ENCODE data around the gene CYP24A1. TPM values are rescaled to one million over a fixed set of nuclear protein-coding genes. Genes with fewer than 3 reads are reported as not detected.

Gene CYP24A1
- total and polyA plus RNA-seq, 8 donors, result 0.09 TPM; not detected in 7

DNA sequence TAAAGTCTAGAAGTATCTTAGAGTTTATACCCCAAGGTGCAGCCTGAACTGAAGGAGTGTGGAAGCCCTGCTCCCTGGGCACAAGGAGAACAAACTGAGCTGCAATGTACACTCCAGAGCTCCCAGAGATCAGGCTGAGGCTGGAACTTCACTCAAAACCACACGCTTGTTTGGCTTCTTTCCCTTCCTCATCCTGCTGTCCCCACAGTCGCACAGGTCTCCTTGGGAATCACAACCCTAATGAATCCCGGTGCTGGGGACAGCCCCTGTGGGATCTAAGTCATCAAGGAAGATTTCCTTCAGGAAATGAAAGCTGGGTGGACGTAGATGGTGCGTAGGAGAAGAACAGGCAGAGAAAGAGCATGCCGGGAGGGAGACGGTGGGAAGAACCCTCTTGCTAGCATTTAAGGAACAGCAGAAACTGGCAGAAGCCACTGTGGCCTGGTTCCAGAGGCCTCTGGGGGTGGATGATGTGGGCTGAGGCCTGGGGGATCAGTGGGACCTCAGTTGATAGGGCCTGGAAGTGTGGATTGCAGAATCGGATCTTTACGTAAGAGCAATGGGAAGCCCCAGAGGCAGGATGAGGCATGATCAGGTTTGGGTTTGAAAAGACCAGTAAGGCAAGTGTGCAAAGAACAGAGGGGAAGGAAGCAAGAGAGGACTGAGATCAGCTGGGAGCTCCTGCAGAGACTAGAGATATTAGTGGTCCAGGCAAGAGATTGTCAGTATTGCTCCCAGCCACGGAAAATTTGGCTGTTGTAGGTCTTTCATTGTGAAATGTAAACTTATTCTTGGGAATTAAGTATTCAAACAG lies 21.4 kb downstream of the CYP24A1 start:
- ATAC-seq, result no peak
- no peak overlapping the region for H3K4me3 ChIP-seq
- TF ChIP-seq, protein P1, sequence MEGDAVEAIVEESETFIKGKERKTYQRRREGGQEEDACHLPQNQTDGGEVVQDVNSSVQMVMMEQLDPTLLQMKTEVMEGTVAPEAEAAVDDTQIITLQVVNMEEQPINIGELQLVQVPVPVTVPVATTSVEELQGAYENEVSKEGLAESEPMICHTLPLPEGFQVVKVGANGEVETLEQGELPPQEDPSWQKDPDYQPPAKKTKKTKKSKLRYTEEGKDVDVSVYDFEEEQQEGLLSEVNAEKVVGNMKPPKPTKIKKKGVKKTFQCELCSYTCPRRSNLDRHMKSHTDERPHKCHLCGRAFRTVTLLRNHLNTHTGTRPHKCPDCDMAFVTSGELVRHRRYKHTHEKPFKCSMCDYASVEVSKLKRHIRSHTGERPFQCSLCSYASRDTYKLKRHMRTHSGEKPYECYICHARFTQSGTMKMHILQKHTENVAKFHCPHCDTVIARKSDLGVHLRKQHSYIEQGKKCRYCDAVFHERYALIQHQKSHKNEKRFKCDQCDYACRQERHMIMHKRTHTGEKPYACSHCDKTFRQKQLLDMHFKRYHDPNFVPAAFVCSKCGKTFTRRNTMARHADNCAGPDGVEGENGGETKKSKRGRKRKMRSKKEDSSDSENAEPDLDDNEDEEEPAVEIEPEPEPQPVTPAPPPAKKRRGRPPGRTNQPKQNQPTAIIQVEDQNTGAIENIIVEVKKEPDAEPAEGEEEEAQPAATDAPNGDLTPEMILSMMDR (IDR thresholded peaks at IDR 0.05), result no peak

DNA sequence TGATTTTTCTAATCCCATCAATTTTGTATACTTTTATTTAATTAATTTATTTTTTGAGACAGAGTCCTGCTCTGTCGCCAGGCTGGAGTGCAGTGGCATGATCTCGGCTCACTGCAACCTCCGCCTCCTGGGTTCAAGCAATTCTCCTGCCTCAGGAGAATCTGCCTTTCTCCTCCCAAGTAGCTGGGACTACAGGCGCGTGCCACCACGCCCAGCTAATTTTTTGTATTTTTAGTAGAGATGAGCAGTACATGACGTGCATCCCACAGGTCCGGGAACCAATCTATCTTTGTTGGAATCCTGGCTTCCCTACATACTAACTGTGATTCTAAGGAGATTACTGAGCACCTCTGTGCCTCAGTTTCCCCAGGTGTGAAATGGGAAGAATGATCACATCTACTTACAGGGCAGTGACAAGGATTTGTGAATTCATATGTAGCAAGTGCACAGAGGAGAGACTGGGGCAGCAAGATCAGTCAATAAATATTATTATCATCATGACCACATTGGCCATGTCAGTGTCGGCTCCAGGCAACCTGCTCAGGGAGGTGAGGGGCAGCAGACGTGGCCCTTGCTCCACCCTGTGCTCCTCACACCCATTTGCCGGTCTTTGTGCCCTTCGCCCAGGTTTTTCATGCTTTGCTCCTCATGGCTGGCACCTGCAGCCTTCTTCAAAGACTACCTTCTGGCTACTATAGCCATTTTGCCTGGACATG lies 22.1 kb downstream of the CYP24A1 start:
- DNase-seq (no peak), FAIRE-seq (no peak), ATAC-seq (no peak)
- Histone ChIP-seq H3K9me3 (no peaks in the 10 kb centered on the region), H3K27me3 (no peaks in the 10 kb centered on the region), H3K36me3 (no peaks in the 10 kb centered on the region), H3K4me3 (no peak overlapping the region), H3K4me1 (no peaks in the 10 kb centered on the region), H3K27ac (no peak overlapping the region)
- 80 to 91% methylated on average over 12 of the region's 12 CpGs for WGBS, 2 donors
- TF ChIP-seq, protein P1 (IDR thresholded peaks at IDR 0.05), result no peak
- intact Hi-C loops (cut with DNase I), result no loop called here

More for the DNA sequence above, 21.4 kb downstream of the CYP24A1 start:
- Histone ChIP-seq H3K9me3 (no peaks in the 10 kb centered on the region), H3K36me3 (no peaks in the 10 kb centered on the region), H3K27me3 (no peaks in the 10 kb centered on the region), H3K27ac (no peak overlapping the region), H3K4me1 (no peaks in the 10 kb centered on the region)
- WGBS, 2 donors, result 67 to 84% methylated on average over 10 of the region's 10 CpGs
- FAIRE-seq (no peak), DNase-seq (no peak)
- intact Hi-C loops (cut with DNase I), result no loop called here

DNA sequence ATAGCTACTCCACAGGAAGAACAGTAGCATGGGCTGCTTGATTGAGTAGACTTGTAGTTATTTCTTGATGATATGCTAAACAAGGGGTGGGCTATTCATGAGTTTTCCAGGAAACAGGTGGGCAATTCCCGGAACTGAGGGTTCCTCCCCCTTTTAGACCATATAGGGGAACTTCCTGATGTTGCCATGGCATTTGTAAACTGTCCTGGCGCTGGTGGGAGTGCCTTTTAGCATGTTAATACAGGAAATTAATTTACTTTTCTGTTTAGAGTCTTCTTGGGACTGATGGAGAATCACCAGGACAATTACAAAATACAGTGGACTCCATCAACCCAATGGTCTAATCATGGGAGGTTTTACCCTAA lies 22.7 kb downstream of the CYP24A1 start:
- intact Hi-C loops (cut with DNase I), result no loop called here
- 40 to 49% methylated on average over 2 of the region's 2 CpGs for WGBS, 2 donors
- TF ChIP-seq, protein P1 (IDR thresholded peaks at IDR 0.05), result no peak
- no peak overlapping the region for H3K4me3 ChIP-seq
- no peaks in the 10 kb centered on the region for H3K9me3 ChIP-seq
- H3K27me3 ChIP-seq, result no peaks in the 10 kb centered on the region
- H3K27ac ChIP-seq, result no peak overlapping the region
- FAIRE-seq, result no peak
- no peak for ATAC-seq
- H3K36me3 ChIP-seq, result no peaks in the 10 kb centered on the region
- no peaks in the 10 kb centered on the region for H3K4me1 ChIP-seq
- DNase-seq, result no peak

DNA sequence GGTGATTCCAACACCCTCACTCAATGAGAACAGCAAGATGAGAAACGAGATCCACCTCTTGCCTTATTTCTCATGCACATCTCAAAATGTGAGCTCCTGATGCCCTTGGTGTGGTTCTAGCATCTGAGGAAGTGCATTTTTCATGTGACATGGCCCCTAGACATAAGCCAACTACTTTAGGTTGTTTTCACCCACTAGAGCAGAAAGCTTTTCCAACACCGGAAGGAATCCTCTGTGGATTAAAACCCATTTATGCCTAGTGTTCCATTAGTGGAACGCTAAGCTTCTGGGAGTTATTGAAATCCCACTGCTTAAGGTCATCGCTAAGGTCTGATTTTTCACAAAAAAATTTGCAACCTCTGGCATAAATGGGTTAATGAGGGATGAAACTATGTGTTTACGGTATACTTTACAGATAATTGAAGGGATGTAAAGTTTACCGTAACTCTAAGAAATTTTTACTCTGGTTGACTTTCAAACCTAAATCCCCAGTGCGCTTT lies 24.0 kb downstream of the CYP24A1 start:
- H3K4me1 ChIP-seq, result no peaks in the 10 kb centered on the region
- ATAC-seq (no peak), FAIRE-seq (no peak), DNase-seq (no peak)
- H3K9me3 ChIP-seq, result no peaks in the 10 kb centered on the region
- H3K36me3 ChIP-seq, result no peaks in the 10 kb centered on the region
- H3K27me3 ChIP-seq, result no peaks in the 10 kb centered on the region
- no peak overlapping the region for H3K4me3 ChIP-seq
- no peak overlapping the region for H3K27ac ChIP-seq
- TF ChIP-seq, protein P1 (IDR thresholded peaks at IDR 0.05), result no peak
- intact Hi-C loops (cut with DNase I), result no loop called here
- 77 to 83% methylated on average over 7 of the region's 7 CpGs for WGBS, 2 donors
